PFSK-1 (cell line): ENCODE data around the gene GFAP.

Experiments used
- FOXP2 ChIP-seq: optimal IDR thresholded peaks from 2 replicates; pipeline ENCODE3; 2011; ENCODE audit warnings: borderline replicate concordance, control low read depth, inconsistent platforms; ENCODE audit not compliant: insufficient read depth; ENCODE audit errors: extremely low read length, extremely low read depth
- POLR2AphosphoS5 ChIP-seq: IDR thresholded peaks from 2 replicates; pipeline ENCODE4 v1.6.1; 2012; ENCODE audit warnings: low read depth, mild to moderate bottlenecking, control low read depth, low read length, moderate library complexity
- REST ChIP-seq, 2 experiments: IDR thresholded peaks; 2 replicates each; pipeline versions ENCODE4 v1.6.1 to v1.8.0; 2011 to 2012; ENCODE audit warnings: low read depth in 2 of 2, low read length in 2 of 2, control low read depth in 1 of 2, inconsistent platforms in 1 of 2, mild to moderate bottlenecking in 1 of 2, moderate library complexity in 1 of 2; ENCODE audit not compliant: insufficient read depth in 1 of 2
- SIN3A ChIP-seq: IDR thresholded peaks from 2 replicates; pipeline ENCODE4 v1.6.1; 2012; ENCODE audit warnings: mild to moderate bottlenecking, low read length, moderate library complexity, borderline replicate concordance; ENCODE audit not compliant: insufficient read depth
- TAF1 ChIP-seq: IDR thresholded peaks from 2 replicates; pipeline ENCODE4 v1.6.1; 2012; ENCODE audit warnings: low read length, control low read depth, borderline replicate concordance; ENCODE audit not compliant: insufficient read depth

Gene GFAP

GRCh38 chr17:44916781-44917241 lies 1.5 kb upstream of the GFAP start:
- TF ChIP-seq SIN3A (no peak), POLR2AphosphoS5 (no peak), TAF1 (no peak), FOXP2 (no peak), REST (IDR thresholded peaks at IDR 0.05; ENCODE audit: insufficient read depth in 1 of 2, low read depth in 2 of 2, low read length in 2 of 2) (no peak)

GRCh38 chr17:44915862-44916780 lies 821 bp upstream of the GFAP start:
- TF ChIP-seq REST (IDR thresholded peaks at IDR 0.05; ENCODE audit: insufficient read depth in 1 of 2, low read depth in 2 of 2, low read length in 2 of 2) (no peak), SIN3A (no peak), POLR2AphosphoS5 (no peak), FOXP2 (no peak), TAF1 (no peak)

- no peak for TF ChIP-seq REST (IDR thresholded peaks at IDR 0.05; ENCODE audit: insufficient read depth in 1 of 2, low read depth in 2 of 2, low read length in 2 of 2)
- TF ChIP-seq POLR2AphosphoS5, result no peak
- TF ChIP-seq TAF1, result no peak
- TF ChIP-seq FOXP2, result no peak
- TF ChIP-seq SIN3A, result no peak
These were observed 515 bp downstream of the GFAP start for GRCh38 chr17:44914698-44915271.

GRCh38 chr17:44914148-44914547 lies 1.2 kb downstream of the GFAP start:
- TF ChIP-seq SIN3A (no peak), TAF1 (no peak), FOXP2 (no peak), POLR2AphosphoS5 (no peak), REST (IDR thresholded peaks at IDR 0.05; ENCODE audit: insufficient read depth in 1 of 2, low read depth in 2 of 2, low read length in 2 of 2) (no peak)
